Activated naive CD4-positive, alpha-beta T cell treated with anti-CD3 and anti-CD28 coated beads, Interleukin-2, amount 50 U/mL, for 16 hours (primary cell): ENCODE data around the gene CRHR2.
"Not testable (repeated sequence)": the region's sequence is repeated elsewhere in the genome, so short reads cannot be mapped to it uniquely, and the experiment has no call there.

ENCODE experiments used
- DNase-seq: peaks from one replicate; pipeline ENCODE4 v3.0.0-alpha.2; 2020

The CRHR2 gene

GRCh38 chr7:30682212-30683083 is at the start of gene CRHR2:
Gene CRHR2, minus strand, starts transcription at chr7:30682456. Its CDS starts 176 bp downstream, at chr7:30682280.
- peak; percentile 39 for DNase-seq

GRCh38 chr7:30731581-30731980 is 49.3 kb upstream of the CRHR2 start:
- no peak for DNase-seq

- DNase-seq = no peak
Observed at GRCh38 chr7:30730996-30731395, 48.7 kb upstream of the CRHR2 start.

- DNase-seq = no peak
Observed at GRCh38 chr7:30730097-30730496, 47.8 kb upstream of the CRHR2 start.

GRCh38 chr7:30729642-30730041 is 47.4 kb upstream of the CRHR2 start:
- DNase-seq = no peak

GRCh38 chr7:30728591-30729100 is 46.4 kb upstream of the CRHR2 start:
- no peak for DNase-seq

- DNase-seq = peak; percentile 24
Observed at GRCh38 chr7:30727061-30727945, 45.0 kb upstream of the CRHR2 start.

- peak; percentile 30 for DNase-seq
Observed at GRCh38 chr7:30726296-30727006, 44.2 kb upstream of the CRHR2 start.

GRCh38 chr7:30723776-30724175 is 41.5 kb upstream of the CRHR2 start:
- no peak for DNase-seq

GRCh38 chr7:30722671-30723070 is 40.4 kb upstream of the CRHR2 start:
- no peak for DNase-seq

- DNase-seq = no peak
Observed at GRCh38 chr7:30722187-30722586, 39.9 kb upstream of the CRHR2 start.

GRCh38 chr7:30721211-30721610 is 39.0 kb upstream of the CRHR2 start:
- no peak for DNase-seq

GRCh38 chr7:30719434-30719833 is 37.2 kb upstream of the CRHR2 start:
- not testable (repeated sequence) for DNase-seq

- DNase-seq = no peak
Observed at GRCh38 chr7:30717181-30717580, 34.9 kb upstream of the CRHR2 start.

GRCh38 chr7:30714129-30714528 is 31.9 kb upstream of the CRHR2 start:
- DNase-seq = no peak

GRCh38 chr7:30713392-30713791 is 31.1 kb upstream of the CRHR2 start:
- DNase-seq = no peak

GRCh38 chr7:30710669-30711068 is 28.4 kb upstream of the CRHR2 start:
- DNase-seq = no peak

GRCh38 chr7:30709549-30709948 is 27.3 kb upstream of the CRHR2 start:
- DNase-seq = no peak

- no peak for DNase-seq
Observed at GRCh38 chr7:30708983-30709382, 26.7 kb upstream of the CRHR2 start.

GRCh38 chr7:30708412-30708811 is 26.2 kb upstream of the CRHR2 start:
- DNase-seq = no peak

GRCh38 chr7:30707391-30708357 is 25.4 kb upstream of the CRHR2 start:
- no peak for DNase-seq

- DNase-seq = no peak
Observed at GRCh38 chr7:30706908-30707307, 24.7 kb upstream of the CRHR2 start.
